Thoracic aorta (tissue), 2 donors: ENCODE results near the gene CRADD. TPM values are rescaled to one million over a fixed set of nuclear protein-coding genes. Genes with fewer than 3 reads are reported as not detected.

ENCODE experiments used
- ATAC-seq: fragments of 150-250 bp; one replicate; pipeline ENCODE4 v1.8.0; 2017; ENCODE audit warnings: low read depth; ENCODE audit not compliant: insufficient number of reproducible peaks, low FRiP score
- DNase-seq: peaks from one replicate; pipeline ENCODE4 v3.0.0-alpha.2; 2020; ENCODE audit warnings: low spot score
- H3K27ac ChIP-seq, 2 donors: fragments of 200-600 bp; sonication (generic); 1 replicate in 1 of 2; 2 replicates in 1 of 2; pipeline ENCODE4 v1.5.1; 2016; ENCODE audit warnings: mild to moderate bottlenecking in 2 of 2, moderate library complexity in 2 of 2
- H3K27me3 ChIP-seq: fragments of 200-600 bp; sonication (generic); replicated peaks from 2 replicates; pipeline ENCODE4 v1.6.0; 2016; ENCODE audit warnings: mild to moderate bottlenecking; ENCODE audit not compliant: insufficient read depth
- H3K36me3 ChIP-seq: fragments of 200-600 bp; sonication (generic); one replicate; pipeline ENCODE4 v1.5.1; 2016
- H3K4me1 ChIP-seq, 2 donors: fragments of 200-600 bp; sonication (generic); 1 replicate in 1 of 2; 2 replicates in 1 of 2; pipeline versions ENCODE4 v1.5.1 to v1.6.0; 2016; ENCODE audit warnings: low read depth in 2 of 2, mild to moderate bottlenecking in 1 of 2; ENCODE audit not compliant: control insufficient read depth in 1 of 2
- H3K4me3 ChIP-seq: fragments of 200-600 bp; sonication (generic); 2 replicates; pipeline ENCODE4 v1.5.1; 2016; ENCODE audit warnings: mild to moderate bottlenecking
- H3K9me3 ChIP-seq: fragments of 200-600 bp; sonication (generic); 2 replicates; pipeline ENCODE4 v1.5.1; 2016
- total RNA-seq, 2 donors: library from RNA; depleted of rRNA; stranded (reverse); fragments of >200 nt; gene quantifications; one replicate each; pipeline versions ENCODE4 v1.1.0 to v1.2.3, GENCODE V29; 2016
- TF ChIP-seq, protein P1 (sequence below): fragments of 200-600 bp; sonication (generic); IDR thresholded peaks from one replicate; pipeline ENCODE4 v1.5.1; 2019; ENCODE audit warnings: antibody characterized with exemption

The CRADD gene
- total RNA-seq, 2 donors from 2014 or later = 33.0 to 57.9 TPM

DNA sequence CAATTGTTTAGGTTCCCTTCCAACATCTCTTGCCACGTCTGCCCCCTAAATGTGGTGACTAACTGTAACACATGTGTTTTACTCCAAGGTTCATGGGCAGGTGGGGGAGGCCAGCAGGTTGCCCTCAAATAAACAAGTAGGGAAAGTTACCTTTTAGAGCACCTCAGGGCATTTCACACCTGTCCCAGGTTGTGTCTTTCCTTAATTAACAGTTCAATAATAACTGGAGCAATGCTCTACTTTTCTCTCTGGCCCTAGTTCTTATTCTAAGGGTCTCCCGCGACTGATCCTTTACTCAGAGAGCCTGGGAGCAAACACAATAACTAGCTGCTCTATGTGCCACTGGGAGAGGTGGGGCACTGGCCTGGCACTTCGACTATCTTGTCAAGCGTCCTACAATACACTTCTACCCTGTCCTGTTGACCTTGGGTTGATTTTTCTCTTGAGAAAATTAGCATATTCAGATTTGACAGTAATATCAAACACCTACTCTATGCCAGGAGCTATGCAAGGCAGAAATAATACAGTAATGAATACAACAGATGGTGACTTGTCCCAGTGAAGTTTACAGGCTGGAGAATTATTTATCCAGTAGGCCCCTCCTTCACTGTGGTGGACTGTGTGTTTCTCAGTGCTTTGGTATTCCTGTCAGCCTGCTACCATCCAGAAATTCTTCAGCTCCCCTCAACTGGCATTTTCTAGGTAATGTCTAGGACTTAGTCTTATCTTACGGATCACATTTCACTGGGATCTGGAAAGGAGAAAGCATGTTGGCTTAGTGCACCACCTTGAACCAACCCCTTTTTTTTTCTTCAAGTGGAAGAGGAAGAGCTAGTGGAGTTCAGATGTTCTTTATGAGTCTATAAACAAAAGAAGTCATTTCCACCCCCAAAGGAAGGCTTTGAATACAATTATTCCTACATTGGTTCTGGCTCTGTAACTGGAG, 202.6 kb downstream of the CRADD start:
- ATAC-seq (no peak), DNase-seq (no peak)
- no peaks in the 10 kb centered on the region for H3K27me3 ChIP-seq
- H3K36me3 ChIP-seq = no peaks in the 10 kb centered on the region
- no peak overlapping the region for H3K4me3 ChIP-seq
- H3K27ac ChIP-seq = no peak overlapping the region
- H3K9me3 ChIP-seq = peaks cover 6% of the 10 kb centered on the region
- H3K4me1 ChIP-seq = peaks cover 0 to 4% of the 10 kb centered on the region in 2 donors
- TF ChIP-seq, protein P1, sequence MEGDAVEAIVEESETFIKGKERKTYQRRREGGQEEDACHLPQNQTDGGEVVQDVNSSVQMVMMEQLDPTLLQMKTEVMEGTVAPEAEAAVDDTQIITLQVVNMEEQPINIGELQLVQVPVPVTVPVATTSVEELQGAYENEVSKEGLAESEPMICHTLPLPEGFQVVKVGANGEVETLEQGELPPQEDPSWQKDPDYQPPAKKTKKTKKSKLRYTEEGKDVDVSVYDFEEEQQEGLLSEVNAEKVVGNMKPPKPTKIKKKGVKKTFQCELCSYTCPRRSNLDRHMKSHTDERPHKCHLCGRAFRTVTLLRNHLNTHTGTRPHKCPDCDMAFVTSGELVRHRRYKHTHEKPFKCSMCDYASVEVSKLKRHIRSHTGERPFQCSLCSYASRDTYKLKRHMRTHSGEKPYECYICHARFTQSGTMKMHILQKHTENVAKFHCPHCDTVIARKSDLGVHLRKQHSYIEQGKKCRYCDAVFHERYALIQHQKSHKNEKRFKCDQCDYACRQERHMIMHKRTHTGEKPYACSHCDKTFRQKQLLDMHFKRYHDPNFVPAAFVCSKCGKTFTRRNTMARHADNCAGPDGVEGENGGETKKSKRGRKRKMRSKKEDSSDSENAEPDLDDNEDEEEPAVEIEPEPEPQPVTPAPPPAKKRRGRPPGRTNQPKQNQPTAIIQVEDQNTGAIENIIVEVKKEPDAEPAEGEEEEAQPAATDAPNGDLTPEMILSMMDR = no peak

DNA sequence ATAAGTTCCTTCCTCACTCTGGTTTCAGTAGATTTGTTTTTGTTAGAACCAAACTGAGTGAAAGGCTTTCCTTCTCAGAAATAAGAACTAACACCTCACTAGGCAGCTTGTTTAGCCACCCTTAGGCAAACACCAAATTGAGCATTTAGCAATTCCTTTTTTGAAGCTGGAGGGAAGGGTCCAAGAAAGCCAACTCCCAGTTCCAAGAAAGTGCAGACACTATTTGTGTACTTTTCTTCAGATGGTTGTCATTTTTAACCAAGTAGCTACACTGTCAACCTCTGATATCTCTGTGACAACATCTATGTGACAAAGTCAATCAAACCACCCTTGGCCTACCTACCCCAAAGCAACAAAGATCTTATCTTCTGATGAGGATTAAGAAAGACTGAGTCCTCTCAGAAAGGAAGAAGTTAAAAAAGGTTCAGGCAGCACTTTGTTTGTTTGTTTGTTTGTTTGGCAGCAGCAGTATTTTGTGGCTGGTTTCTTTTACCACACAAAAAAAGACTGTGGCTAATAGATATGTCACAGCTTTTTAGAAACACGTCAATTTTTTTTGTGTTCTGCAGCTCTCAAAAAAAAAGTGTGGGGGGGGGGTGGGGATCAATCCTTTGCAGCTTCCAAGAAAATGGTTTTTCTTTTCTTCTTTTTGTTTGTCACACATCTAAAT, 203.8 kb downstream of the CRADD start:
- ATAC-seq = no peak
- no peak for DNase-seq
- no peak overlapping the region for H3K4me3 ChIP-seq
- H3K9me3 ChIP-seq = peaks cover 5% of the 10 kb centered on the region
- peaks cover 0 to 4% of the 10 kb centered on the region in 2 donors for H3K4me1 ChIP-seq
- no peaks in the 10 kb centered on the region for H3K36me3 ChIP-seq
- H3K27me3 ChIP-seq = no peaks in the 10 kb centered on the region
- no peak overlapping the region for H3K27ac ChIP-seq
- TF ChIP-seq, protein P1 = no peak

DNA sequence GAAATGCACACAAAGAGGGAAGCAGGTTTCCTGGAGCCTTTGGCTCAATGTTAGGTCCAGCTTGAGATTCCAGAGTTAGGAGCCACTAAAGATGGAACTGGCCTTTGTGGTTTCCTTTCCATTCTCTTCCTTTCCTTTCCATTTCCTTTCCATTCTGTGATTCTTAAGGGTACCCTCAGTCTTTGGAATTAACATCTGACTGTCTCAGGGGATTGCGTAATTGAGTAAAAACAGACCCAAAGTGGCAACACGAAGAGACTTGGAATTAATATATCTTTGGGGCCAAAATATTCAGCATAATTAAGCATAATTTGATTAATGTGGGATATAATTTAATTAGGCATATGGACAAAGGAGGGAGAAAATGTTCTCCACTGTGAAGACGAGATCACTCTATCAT, 205.6 kb downstream of the CRADD start:
- H3K9me3 ChIP-seq = no peaks in the 10 kb centered on the region
- ATAC-seq = no peak
- no peak for DNase-seq

DNA sequence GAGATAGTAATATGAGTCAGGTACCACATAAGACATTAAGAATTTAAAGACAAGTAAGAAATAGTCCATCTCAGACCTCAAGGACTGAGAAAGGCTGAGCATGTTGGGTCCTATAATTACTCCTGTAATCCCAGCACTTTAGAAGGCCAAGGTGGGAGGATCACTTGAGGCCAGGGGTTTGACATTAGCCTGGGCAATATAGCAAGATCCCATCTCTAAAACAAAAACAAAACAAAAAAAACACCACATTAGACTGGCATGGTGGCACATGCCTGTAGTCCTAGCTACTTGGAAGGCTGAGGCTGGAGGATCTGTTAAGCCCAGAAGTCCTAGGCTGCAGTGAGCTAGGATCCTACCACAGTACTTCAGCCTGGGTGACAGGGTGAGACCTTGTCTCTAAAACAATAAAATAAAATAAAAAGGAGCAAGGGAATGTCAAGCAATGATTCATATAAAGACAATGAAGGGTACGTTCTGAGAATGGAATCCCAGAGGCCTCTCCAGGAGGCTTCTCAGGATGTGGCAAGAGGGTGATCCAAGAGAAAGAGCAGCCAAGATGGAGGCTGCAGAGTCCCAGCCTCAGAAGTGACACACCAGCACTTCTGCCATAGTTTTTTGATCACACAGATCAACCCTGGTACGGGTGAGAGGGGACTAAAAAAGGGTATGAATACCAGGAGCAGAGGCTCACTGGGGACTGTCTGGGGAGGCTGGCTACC, 206.4 kb downstream of the CRADD start:
- Histone ChIP-seq H3K4me1 (peaks cover 0 to 4% of the 10 kb centered on the region in 2 donors), H3K9me3 (no peaks in the 10 kb centered on the region), H3K36me3 (no peaks in the 10 kb centered on the region), H3K27ac (no peak overlapping the region), H3K4me3 (no peak overlapping the region), H3K27me3 (no peaks in the 10 kb centered on the region)
- DNase-seq (no peak), ATAC-seq (no peak)
- TF ChIP-seq, protein P1 = no peak

More for the DNA sequence above, 205.6 kb downstream of the CRADD start:
- TF ChIP-seq, protein P1 = no peak
- no peak overlapping the region for H3K27ac ChIP-seq
- peaks cover 0 to 4% of the 10 kb centered on the region in 2 donors for H3K4me1 ChIP-seq
- H3K4me3 ChIP-seq = no peak overlapping the region
- no peaks in the 10 kb centered on the region for H3K36me3 ChIP-seq
- H3K27me3 ChIP-seq = no peaks in the 10 kb centered on the region
